ENCODE results near the gene DONSON.
A peak's percentile ranks its signal among the peaks of the same experiment; 100 is the strongest.
"Not testable (repeated sequence)": the region's sequence is repeated elsewhere in the genome, so short reads cannot be mapped to it uniquely, and the experiment has no call there.

Gene DONSON, protein sequence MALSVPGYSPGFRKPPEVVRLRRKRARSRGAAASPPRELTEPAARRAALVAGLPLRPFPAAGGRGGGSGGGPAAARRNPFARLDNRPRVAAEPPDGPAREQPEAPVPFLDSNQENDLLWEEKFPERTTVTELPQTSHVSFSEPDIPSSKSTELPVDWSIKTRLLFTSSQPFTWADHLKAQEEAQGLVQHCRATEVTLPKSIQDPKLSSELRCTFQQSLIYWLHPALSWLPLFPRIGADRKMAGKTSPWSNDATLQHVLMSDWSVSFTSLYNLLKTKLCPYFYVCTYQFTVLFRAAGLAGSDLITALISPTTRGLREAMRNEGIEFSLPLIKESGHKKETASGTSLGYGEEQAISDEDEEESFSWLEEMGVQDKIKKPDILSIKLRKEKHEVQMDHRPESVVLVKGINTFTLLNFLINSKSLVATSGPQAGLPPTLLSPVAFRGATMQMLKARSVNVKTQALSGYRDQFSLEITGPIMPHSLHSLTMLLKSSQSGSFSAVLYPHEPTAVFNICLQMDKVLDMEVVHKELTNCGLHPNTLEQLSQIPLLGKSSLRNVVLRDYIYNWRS

DNA sequence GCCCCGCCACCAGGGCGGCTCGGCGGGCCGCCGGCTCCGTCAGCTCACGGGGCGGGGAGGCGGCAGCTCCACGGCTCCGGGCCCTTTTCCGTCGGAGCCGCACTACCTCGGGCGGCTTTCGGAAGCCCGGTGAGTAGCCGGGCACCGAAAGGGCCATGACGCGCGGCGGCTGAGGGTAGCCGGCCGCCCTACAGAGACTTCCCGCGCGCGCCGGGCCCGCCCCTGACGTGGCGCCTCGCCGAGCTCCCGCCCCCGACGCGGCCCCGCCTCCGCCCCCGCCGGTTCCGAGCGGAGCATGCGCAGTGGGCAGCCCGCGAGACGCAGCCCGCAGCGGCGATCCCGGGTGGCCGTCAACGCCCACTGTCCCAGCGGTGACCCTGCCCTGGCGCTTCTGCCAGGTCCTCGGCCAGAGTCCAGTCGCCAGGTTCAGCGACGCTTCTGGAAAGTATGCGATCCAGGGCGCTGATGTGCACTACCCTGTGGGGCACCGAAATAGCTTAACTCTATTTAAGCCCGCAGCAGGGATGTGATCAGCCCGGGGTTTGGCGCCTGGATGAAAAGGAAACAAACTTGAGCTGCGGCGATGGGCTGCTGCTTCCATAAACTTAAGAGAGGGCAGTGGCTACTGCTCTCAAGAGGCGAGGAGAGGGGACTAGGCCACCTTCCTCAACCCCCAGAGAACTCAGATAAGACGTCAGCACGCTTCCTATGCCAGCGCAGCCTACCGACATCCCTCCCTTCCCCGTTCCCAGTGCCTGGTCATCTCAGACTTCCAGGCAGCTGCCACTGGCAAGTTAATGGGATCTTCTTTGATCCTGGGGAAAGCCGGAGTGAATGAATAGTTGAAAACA, at the start of gene DONSON:
Gene DONSON, minus strand, starts transcription at position 200 of the 851 bp plus-strand sequence. Its CDS starts 43 bp downstream, at position 157.
- DNase-seq, result peak; percentile 92

DNA sequence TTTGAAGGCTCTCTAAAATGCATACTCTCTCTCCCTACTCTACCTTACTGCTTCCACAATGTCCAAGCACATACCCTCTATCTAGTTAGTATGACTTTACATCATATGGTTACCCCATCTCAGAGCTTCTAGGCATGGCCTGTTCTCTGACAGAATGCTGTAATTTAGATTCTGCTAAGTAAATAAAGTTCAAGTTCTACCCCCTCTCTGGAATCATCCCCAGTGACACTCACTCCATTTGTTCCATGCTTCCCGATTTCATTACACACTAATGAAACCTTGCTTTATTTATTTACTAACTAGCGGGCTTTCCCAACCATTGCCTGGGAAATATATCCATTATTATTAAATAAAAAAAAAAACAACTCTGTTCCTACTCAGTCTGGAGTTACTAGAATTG, 45.8 kb upstream of the DONSON start:
- DNase-seq, result no peak

DNA sequence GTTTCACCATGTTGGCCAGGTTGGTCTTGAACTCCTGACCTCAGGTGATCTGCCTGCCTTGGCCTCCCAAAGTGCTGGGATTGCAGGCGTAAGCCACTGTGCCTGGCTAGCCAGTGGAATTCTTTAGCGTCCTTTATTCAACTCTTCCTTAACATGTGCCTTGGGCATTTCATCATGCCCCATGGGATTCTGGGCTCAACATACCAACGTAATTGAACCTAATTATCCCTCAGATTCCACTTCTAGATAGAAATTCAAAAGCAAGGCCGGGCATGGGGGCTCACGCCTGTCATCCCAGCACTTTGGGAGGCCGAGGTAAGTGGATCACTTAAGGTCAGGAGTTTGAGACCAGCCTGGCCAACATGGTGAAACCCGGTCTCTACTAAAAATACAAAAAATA, 37.7 kb upstream of the DONSON start:
- not testable (repeated sequence) for DNase-seq

DNA sequence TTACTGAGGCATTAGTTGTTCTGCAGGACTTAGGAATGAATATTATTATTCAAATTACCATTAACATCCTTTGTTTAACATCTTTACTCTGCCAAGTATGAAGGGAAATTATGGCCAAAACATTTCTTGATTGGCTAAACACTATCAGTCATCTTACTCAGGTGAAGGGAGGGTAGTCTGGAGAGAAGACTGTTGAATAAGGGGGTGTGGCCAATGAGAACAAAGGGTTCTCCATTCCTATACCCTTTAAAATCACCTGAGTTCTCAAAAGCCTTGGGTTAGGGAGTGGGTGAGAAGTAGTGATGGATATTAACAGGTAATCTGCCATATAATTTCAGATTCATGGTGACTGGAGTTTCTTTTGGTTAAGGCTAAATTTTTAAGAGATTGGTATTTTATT, 33.8 kb upstream of the DONSON start:
- no peak for DNase-seq

DNA sequence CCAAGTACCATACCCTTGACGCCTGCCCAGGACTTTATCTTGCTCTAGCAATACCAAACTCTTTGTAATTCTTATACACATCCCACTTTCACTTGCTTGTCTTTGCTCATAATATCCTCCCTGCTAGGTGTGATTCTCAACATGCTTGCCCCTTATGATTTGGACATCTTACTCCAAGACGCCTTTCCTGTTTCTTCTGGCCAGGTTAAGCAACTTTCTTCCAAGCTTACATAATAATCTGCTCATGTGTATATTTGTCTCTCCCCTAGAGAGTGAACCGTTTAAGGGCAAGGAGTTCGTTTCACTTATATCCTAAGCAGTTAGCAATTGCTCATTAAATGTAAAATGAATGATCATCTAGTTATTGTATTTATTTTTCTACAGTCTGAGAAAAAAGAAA, 31.2 kb upstream of the DONSON start:
- no peak for DNase-seq

DNA sequence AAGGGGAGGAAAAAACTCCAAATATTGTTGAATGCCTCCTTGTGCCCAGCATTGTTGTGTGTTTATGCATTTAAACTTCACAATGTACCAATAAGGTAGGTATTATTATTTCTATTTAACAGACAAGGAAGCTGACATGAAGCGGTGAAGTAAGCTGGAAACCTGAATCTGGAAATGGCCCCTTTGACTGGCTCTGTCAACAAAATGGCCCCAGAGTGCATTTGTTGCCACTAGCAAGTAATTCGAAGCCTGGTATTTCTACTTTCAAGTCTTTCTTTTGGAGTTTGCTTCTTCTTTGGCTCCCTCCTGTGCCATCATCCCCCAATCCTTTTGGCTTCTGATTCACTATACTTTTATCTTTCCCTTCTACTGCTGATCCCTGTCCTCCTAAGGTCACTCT, 29.9 kb upstream of the DONSON start:
- DNase-seq, result no peak

DNA sequence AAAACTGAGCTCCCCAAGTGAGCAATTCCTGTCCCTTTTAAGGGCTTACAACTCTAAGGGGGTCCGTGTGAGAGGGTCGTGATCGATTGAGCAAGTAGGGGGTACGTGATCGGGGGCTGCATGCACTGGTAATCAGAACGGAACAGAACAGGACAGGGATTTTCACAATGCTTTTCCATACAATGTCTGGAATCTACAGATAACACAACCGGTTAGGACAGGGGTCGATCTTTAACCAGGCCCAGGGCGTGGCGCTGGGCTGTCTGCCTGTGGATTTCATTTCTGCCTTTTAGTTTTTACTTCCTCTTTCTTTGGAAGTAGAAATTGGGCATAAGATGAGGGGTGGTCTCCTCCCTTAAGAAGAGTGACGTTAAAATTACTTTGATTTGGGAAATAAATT, 29.1 kb upstream of the DONSON start:
- DNase-seq, result not testable (repeated sequence)

DNA sequence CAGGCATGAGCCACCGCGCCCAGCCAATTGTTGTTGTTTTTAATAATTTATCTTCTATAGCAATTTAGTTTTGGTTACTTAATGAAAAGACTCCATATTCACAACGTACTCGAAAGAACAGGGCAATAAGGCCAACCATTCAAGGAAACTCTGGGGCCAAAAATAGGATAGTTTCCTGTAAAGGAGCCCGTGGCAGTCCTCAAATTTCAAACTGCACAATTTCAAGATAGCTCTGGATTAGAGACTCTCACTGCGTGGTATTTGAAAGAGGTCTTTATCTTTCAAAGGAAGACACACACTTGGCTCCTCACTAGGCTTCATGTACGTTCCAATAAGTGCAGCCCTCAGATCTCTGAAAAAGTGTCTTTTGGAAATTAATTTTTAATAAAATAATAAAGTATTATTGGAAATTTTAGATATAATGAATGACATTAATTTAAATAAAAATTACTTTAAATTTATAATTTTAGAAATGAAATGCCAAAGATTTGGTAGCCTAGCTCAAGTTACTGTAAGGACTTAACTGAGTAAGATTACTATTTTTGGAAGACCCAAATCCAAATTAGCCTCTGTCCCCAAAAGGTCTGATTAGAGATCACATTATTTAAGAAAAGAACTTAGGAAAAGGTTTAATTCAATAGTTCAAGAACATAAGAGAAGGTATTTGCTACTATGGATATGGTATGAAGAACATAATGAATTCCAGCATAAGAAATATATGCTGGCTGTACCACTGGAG, 22.7 kb upstream of the DONSON start:
- DNase-seq, result no peak

DNA sequence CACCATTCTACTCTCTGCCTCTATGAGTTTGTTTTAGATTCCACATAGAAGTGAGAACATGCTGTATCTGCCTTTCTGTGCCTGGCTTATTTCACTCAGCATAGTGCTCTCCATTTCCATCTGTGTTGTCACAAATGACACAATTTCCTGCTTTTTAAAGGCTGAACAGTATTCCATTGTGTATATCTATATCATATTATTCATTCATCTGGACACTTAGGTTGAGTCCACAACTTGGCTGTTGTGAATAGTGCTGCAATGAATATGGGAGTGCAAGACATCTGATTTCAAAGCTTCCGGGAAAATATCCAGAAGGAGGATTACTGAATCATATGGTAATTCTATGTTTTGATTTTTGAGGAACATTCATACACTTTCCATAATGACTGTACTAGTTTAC, 20.1 kb upstream of the DONSON start:
- DNase-seq, result no peak

DNA sequence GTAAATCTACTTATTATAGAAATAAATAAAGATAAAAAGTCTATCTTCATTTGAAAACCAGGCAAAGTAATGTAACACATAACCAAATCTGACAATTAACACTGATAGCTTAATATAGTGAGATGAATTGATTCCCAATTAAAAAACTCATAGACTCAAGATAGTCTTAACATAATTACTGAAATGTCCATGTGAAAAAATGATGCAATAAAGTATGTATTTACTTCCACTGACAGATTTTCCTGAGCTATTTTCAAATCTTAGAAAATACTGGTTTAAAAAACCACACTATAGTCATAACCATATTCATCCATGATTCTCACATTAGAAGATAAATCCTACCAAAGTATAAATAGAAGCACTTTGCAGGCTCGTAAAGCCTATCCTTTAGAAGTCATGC, 9.6 kb upstream of the DONSON start:
- no peak for DNase-seq

DNA sequence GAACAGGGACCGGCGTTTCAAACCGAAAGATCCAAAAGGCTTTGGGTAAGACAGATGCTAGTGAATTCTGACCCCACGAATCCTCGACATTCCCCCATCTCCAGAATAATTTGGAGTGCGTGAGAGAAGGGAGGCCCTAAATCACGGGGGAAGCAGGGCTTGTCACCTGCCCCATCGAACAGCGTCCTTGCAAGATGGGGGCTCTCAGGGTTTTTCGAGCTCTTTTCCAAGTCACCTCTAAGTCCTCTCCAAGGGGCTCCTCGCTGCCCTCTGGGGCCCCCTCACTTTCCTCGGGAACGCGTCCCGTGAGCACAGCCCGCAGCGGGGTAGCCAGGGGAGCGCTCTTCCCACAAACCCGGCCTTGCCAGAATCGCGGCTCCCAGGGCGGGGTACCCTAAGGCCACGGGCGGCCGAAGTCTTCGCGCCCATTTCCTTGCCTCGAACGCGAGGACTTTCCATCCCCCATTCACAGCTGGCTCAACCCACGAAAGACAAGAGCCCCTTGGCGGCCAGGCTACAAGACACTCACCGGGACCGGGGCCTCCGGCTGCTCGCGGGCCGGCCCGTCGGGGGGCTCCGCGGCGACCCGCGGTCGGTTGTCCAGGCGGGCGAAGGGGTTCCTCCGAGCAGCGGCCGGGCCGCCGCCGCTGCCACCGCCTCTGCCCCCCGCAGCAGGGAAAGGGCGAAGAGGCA, 546 bp downstream of the DONSON start:
- DNase-seq, result peak; percentile 33

DNA sequence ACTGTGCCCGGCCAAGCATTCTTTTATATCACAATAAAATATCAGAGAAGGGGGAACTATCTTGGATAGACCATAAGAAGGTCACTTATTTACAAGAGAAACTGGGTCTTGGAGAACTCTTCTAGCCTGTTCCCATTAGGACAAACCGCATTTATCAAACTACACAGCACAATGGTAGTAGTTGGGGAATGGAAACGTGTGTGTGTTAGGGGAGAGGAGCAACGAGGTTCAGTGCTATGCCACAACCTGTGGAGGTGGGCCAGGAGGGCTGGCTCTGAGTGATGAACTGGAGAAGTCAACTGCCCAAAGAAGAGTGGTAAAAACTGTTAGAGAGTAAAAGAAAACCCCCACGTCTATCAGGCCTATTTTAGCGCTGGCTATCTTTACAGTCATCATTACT, 1.6 kb downstream of the DONSON start:
- no peak for DNase-seq

DNA sequence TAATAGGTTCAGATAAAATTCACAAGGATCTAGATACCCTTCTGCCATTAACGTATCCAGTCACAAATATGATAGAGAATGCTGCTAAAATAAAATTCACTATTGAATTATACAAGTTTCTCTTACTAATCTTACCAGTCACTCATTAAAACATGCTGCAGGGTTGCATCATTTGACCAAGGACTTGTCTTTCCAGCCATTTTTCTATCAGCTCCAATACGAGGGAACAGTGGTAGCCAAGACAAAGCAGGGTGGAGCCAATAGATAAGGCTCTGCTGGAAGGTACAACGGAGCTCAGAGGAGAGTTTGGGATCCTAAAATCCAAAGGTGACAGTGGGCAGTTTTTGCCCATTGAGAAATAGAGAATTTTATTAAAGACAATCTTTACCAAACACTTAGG, 4.0 kb downstream of the DONSON start:
- no peak for DNase-seq

DNA sequence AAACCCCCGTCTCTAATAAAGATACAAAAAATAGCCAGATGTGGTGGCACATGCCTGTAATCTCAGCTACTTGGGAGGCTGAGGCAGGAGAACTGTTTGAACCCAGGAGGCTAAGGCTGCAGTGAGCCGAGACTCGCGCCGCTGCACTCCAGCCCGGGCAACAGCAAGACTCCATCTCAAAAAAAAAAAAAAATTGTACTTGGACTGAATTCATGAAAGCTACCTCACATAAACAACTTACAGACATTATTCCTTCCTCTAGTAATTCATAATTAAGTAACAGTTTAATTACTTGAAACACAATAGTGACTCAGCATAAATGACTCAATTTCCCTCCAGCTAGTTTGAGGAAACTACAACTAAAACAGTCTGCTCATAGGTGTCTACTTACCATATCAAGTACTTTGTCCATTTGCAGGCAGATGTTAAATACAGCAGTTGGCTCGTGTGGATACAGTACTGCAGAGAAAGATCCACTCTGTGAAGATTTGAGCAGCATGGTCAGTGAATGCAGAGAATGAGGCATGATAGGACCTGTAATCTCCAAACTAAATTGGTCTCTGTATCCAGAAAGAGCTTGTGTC, 9.4 kb downstream of the DONSON start:
- DNase-seq, result no peak

DNA sequence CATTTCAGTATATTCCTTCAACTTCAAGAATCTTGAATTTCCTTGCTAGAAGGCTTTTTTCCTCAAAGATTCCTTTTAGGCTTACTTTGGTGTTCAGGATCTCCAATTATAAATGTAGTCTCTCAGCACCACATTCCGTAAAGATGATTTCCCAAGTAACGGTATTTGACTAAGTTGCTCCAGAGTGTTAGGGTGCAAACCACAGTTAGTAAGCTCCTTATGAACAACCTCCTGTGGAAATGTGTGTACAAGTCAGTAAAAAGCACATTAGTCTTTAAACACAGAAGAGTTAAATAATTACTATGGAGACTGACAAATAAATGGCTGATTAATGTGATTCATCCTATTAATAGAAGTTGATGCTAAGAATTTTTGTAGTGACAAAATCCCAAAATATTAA, 10.3 kb downstream of the DONSON start:
- no peak for DNase-seq

DNA sequence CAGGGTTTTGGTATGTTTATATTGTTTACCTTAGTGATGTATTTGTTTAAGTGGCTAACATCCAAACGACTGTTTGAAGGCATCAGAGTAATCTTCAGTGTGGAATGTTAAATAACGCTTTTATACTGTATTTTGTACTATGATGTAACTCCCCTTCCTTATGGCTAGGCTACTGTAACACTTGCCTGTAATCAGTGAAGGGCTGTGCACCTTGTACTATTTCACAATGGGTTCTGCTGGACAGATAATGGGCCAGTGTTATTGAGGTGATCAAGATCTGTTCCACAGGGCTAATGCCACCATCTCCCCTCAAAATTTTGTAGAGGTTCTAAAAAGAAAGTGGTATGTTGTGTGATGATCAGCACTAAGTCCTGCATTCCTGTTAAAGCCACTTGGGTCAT, 11.7 kb downstream of the DONSON start:
- DNase-seq, result not testable (repeated sequence)

DNA sequence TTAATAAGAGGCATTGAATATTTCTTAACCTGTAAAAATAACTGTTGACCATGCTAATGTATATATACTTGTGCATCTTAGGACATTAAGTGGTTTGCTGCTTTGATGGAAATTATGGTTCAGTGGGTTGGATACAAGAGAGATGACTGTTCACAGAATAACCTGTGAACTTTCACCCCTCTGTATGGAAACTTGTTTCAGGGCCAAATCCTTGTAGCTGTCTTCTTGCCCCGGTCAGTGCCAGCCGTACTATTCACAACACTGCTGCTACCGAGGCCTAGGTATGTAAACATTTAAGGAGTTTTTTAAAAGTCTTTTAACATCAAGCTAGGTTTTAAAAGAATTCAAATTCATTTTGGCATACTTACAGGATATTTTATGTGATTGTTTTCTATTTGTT, 16.1 kb downstream of the DONSON start:
- no peak for DNase-seq

DNA sequence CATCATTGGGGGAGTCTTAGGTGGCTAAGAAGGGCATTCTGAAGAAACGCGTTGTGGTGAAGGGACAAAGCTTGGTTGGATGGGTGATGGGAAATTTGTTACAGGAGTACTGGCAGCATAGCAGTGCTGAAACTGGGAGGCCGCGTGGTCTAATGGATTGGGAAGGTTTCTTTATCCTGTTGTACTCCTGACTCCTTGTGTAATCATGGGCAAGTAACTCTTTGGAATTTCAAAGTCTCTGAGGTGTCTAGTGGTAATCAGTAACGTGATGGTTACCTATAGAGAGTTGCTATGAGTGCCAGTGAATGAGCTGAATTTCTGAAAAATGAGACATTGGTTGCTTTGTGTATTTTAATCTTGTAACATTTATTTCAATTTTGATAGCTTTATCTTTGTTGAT, 18.5 kb downstream of the DONSON start:
- DNase-seq, result no peak

DNA sequence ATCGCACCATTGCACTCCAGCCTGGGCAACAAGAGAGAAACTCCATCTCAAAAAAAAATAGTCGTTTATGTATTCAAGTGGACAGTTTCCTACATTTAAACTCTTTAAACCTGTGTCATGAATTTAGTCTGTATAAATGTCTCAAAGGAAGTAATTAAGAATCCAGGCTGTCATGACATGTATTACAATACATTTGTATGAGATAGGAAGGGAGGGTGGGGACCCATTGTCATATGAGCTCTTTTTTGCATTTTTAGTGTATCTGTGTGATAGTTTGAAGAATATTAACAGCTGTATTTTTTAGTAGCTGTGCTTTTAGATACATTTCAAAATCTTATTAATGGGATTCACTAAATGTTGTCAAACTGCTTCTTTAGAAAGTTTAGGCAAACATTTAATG, 20.0 kb downstream of the DONSON start:
- no peak for DNase-seq

DNA sequence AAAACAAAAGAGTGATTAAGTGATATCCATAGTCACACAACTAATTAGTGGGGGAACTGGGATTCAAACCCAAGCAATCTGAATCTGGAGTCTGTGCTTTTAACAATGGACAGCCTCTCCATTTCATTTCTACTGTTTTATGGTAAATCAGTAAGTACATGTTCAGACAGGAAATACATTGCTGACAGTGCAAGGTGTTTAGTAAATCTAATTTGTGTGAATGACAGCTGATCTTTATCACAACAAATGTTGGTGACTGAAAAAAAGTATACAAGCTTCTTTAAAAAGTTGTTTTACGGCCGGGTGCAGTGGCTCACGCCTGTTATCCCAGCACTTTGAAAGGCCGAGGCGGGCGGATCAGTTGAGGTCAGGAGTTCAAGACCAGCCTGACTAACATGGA, 20.6 kb downstream of the DONSON start:
- DNase-seq, result no peak

DNA sequence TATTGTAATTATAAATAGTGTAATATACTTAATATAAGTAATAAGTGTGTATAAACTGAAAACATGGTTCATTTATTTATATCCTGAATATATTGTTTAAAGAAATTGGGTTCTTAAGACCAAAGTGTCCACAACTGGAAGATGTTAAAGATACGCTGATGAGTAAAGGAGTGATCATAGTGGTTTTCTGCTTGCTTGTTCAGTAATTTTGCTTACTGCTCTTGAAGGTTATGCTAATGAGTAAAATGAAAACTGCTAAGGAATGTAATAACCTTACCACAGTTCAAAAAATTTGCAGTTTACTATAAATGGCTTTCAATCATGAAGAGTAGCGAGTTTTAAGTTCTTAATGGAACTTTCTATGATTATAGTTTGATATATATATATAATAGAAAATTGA, 22.0 kb downstream of the DONSON start:
- no peak for DNase-seq

DNA sequence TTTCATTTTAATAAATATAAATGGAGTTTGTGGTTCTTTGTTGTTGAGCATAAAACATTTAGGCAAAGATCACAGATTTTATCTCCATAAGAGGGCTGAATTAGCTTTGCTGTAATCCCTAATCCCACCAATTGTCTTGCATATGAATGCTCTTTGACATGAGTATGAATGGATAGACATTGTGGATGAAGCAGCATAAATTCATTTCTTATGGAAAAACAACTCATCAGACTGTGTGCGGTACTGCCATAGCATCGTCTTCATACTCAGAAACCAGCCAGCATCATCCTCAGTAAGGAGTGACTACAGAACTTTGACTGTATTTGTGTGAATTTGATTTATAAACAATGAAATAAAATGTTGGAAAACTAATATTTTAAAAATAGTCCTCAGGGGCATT, 26.1 kb downstream of the DONSON start:
- no peak for DNase-seq

Data from CD4-positive, alpha-beta T cell treated with Interleukin-17A for 4 hours (primary cell).